Right lobe of liver (tissue), 6 donors: Measurements from ENCODE around the gene FSCB. TPM values are rescaled to one million over a fixed set of nuclear protein-coding genes. Genes with fewer than 3 reads are reported as not detected.

Source experiments
- ATAC-seq, 4 donors: fragments of 200-7000 bp; cut with Tn5 transposase; one replicate each; pipeline ENCODE4 v1.9.1; 2020; ENCODE audit warnings: mild to moderate bottlenecking in 4 of 4, moderate library complexity in 4 of 4
- DNase-seq, 3 donors: peaks; one replicate each; pipeline ENCODE4 v3.0.0-alpha.2; 2020
- H3K27ac ChIP-seq, 3 donors: fragments of 200-600 bp; one replicate each; pipeline ENCODE4 v1.8.0; 2022
- H3K27me3 ChIP-seq, 2 donors: fragments of 200-600 bp; one replicate each; pipeline ENCODE4 v1.8.0; 2022
- H3K36me3 ChIP-seq, 4 donors: fragments of 200-600 bp; sonication (generic) in 1 of 4; one replicate each; pipeline versions ENCODE4 v1.5.1 to v1.8.0; 2017 to 2022; ENCODE audit warnings: control low read depth in 1 of 4
- H3K4me1 ChIP-seq, 4 donors: fragments of 200-600 bp; sonication (generic) in 1 of 4; one replicate each; pipeline versions ENCODE4 v1.5.1 to v1.8.0; 2017 to 2022; ENCODE audit warnings: control low read depth in 1 of 4
- H3K4me3 ChIP-seq, 3 donors: fragments of 200-600 bp; one replicate each; pipeline ENCODE4 v1.8.0; 2022
- H3K9me3 ChIP-seq, 4 donors: fragments of 200-600 bp; sonication (generic) in 1 of 4; one replicate each; pipeline versions ENCODE4 v1.5.1 to v1.8.0; 2017 to 2022; ENCODE audit warnings: control low read depth in 1 of 4
- POLR2A ChIP-seq: fragments of 450-650 bp; IDR thresholded peaks from one replicate; pipeline ENCODE4 v1.6.1; 2017; ENCODE audit warnings: antibody characterized with exemption, mild to moderate bottlenecking
- WGBS: methylation state at CpG from one replicate; pipeline ENCODE4 v1.1.6; 2018; ENCODE audit warnings: low coverage, low lambda C conversion rate; ENCODE audit not compliant: insufficient coverage; ENCODE audit errors: missing lambda C conversion rate; 5-methylcytosine and 5-hydroxymethylcytosine counted together
- intact Hi-C, 2 donors: fragments of 100-400 bp; cut with DNase I; formaldehyde crosslinking; loops; one replicate each; pipeline versions ENCODE4 v1.11.2 to v1.14.1; 2022
- total RNA-seq, 6 experiments: library from RNA; depleted of rRNA in 2 of 6; stranded (reverse); fragments of >200 nt in 2 of 6; fragmentation: NEBNext Ultra II Directional in 3 of 6; extraction: Animal tissue kit (Norgen Biotek cat#: 25700) in 3 of 6; gene quantifications; one replicate each; pipeline versions ENCODE4 v1.1.0 to v1.2.4, GENCODE V29; 2016 to 2023
- TF ChIP-seq, protein P1 (sequence below), 4 donors: fragments of 200-600 bp in 3 of 4; fragments of 450-650 bp in 1 of 4; IDR thresholded peaks; one replicate each; pipeline versions ENCODE4 v1.5.1 to v1.8.0; 2016 to 2022; ENCODE audit warnings: antibody characterized with exemption in 4 of 4, mild to moderate bottlenecking in 2 of 4
- donor health status: DM: no; HTN: yes; CAD: no.
- donor health status: DM: no; HTN: no; CAD: no.
- donor health status: DM: no; HTN: no; CAD: no.
- donor health status: DM: no; HTN: yes; CAD: no.
- donor health status: DM: no; HTN: yes; CAD: no.

FSCB gene
- total RNA-seq, 6 experiments from 2014 or later, result not detected

DNA sequence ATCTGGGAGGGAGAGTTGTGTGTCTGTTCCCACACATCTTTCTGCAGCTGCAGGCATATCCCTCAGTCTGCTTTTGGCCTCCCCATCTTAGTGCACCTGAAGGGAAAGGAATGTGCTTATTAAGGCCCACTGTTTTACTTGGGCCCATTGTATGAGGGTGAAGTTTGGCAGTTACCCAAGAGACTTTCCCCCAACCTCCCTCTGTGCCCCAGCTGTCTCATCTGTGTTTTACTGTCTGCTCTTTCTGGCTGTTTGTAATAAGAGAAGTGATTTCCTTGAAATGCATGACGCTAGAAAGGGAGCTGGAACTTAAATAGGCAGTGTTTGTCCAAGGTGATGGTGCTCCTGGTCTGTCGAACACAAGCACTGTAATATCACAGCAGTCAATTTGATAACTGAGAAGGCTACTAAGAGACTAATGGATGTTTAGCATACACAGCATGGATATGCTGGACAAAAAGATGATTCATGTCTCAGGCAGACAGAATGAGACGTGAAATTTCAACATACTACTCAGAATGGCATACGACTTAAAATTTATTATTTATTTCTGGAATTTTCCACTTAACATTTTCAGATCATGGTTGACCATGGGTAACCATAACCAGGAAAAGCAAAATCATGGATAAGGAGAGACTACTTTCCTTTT, 43.6 kb downstream of the FSCB start:
- WGBS, result 75% methylated on average over 4 of the region's 4 CpGs
- Histone ChIP-seq H3K36me3 (no peaks in the 10 kb centered on the region), H3K4me3 (no peak overlapping the region), H3K9me3 (no peaks in the 10 kb centered on the region), H3K27me3 (no peaks in the 10 kb centered on the region), H3K27ac (no peak overlapping the region), H3K4me1 (no peaks in the 10 kb centered on the region)
- DNase-seq (no peak), ATAC-seq (no peak)
- intact Hi-C loops, result no loop called here
- TF ChIP-seq, protein P1, sequence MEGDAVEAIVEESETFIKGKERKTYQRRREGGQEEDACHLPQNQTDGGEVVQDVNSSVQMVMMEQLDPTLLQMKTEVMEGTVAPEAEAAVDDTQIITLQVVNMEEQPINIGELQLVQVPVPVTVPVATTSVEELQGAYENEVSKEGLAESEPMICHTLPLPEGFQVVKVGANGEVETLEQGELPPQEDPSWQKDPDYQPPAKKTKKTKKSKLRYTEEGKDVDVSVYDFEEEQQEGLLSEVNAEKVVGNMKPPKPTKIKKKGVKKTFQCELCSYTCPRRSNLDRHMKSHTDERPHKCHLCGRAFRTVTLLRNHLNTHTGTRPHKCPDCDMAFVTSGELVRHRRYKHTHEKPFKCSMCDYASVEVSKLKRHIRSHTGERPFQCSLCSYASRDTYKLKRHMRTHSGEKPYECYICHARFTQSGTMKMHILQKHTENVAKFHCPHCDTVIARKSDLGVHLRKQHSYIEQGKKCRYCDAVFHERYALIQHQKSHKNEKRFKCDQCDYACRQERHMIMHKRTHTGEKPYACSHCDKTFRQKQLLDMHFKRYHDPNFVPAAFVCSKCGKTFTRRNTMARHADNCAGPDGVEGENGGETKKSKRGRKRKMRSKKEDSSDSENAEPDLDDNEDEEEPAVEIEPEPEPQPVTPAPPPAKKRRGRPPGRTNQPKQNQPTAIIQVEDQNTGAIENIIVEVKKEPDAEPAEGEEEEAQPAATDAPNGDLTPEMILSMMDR (IDR thresholded peaks at IDR 0.05), result no peak
- TF ChIP-seq POLR2A, result no peak

DNA sequence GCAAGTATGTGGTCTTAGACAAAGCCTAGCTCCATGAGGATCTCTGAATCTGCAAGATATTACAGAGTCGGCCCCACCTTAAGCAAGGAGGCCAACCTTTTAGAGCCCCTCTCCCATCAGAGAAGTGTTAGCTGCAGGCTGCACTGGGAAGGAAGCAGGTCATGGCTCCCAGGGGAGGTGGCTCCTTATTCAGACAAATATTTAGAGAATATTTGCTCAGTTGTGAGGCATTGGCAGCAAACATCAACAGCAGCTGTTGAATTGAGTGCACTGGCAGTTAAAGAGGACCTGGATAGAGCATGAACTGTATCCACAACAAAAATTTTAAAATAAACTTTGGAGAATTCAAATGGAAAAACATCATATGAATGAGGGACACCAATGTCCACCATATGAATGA, 44.7 kb downstream of the FSCB start:
- DNase-seq (no peak), ATAC-seq (no peak)
- 17% methylated on average over 1 of the region's 1 CpG for WGBS
- H3K36me3 ChIP-seq, result no peaks in the 10 kb centered on the region
- H3K4me3 ChIP-seq, result no peak overlapping the region
- TF ChIP-seq, protein P1 (IDR thresholded peaks at IDR 0.05), result no peak
- TF ChIP-seq POLR2A, result no peak
- H3K27ac ChIP-seq, result no peak overlapping the region
- H3K4me1 ChIP-seq, result no peaks in the 10 kb centered on the region
- intact Hi-C loops, result no loop called here
- H3K27me3 ChIP-seq, result no peaks in the 10 kb centered on the region
- H3K9me3 ChIP-seq, result no peaks in the 10 kb centered on the region

DNA sequence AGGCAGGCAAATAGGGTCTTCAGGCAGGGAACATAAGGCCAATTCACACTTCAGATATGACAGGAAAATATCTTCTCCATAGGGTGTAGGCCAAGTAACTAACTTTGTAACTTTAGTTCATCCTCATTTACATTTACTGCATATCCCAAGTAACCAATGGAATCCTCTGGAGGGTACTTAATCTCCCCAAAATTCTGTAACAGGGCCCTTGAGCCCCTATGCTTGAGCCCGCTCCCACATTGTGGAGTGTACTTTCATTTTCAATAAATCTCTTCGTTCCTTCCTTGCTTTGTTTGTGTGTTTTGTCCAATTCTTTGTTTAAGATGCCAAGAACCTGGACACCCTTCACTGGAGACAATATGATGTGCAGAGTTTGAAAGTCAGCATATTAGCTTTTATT, 45.3 kb downstream of the FSCB start:
- no peaks in the 10 kb centered on the region for H3K9me3 ChIP-seq
- WGBS, result 29% methylated on average over 2 of the region's 2 CpGs
- H3K27me3 ChIP-seq, result no peaks in the 10 kb centered on the region
- H3K4me1 ChIP-seq, result no peaks in the 10 kb centered on the region
- ATAC-seq (no peak), DNase-seq (no peak)
- intact Hi-C loops, result no loop called here
- no peak overlapping the region for H3K27ac ChIP-seq
- no peaks in the 10 kb centered on the region for H3K36me3 ChIP-seq
- TF ChIP-seq, protein P1 (IDR thresholded peaks at IDR 0.05), result no peak
- TF ChIP-seq POLR2A, result no peak
- H3K4me3 ChIP-seq, result no peak overlapping the region
